GM18502 (cell line): Measurements from ENCODE around the gene NCAPD3.
"Not testable (repeated sequence)": the region's sequence is repeated elsewhere in the genome, so short reads cannot be mapped to it uniquely, and the experiment has no call there.

ENCODE experiments used
- ATAC-seq: cut with Tn5 transposase; IDR thresholded peaks from one replicate; pipeline ENCODE4 v1.9.1; 2021; ENCODE audit warnings: mild to moderate bottlenecking; ENCODE audit not compliant: unreplicated experiment, poor library complexity

NCAPD3 gene

GRCh38 chr11:134223836-134224709 is at the start of gene NCAPD3, which contains the start of gene VPS26B:
Gene NCAPD3, minus strand, starts transcription at chr11:134223967. Its CDS starts 41 bp downstream, at chr11:134223926.
Gene VPS26B, plus strand, starts transcription at chr11:134224671. Its CDS starts 452 bp downstream, at chr11:134225123.
- peak; percentile 78 for ATAC-seq

- no peak for ATAC-seq
Measured at GRCh38 chr11:134273317-134273712, 49.5 kb upstream of the NCAPD3 start.

GRCh38 chr11:134272381-134273316 is 48.9 kb upstream of the NCAPD3 start:
- no peak for ATAC-seq

- ATAC-seq: no peak
Measured at GRCh38 chr11:134271978-134272377, 48.2 kb upstream of the NCAPD3 start.

- no peak for ATAC-seq
Measured at GRCh38 chr11:134270250-134270714, 46.5 kb upstream of the NCAPD3 start.

- no peak for ATAC-seq
Measured at GRCh38 chr11:134267966-134268365, 44.2 kb upstream of the NCAPD3 start.

- ATAC-seq: no peak
Measured at GRCh38 chr11:134267461-134267860, 43.7 kb upstream of the NCAPD3 start.

- ATAC-seq: no peak
Measured at GRCh38 chr11:134266841-134267251, 43.1 kb upstream of the NCAPD3 start.

GRCh38 chr11:134266440-134266839 is 42.7 kb upstream of the NCAPD3 start:
- ATAC-seq: no peak

GRCh38 chr11:134264966-134265764 is 41.4 kb upstream of the NCAPD3 start:
- ATAC-seq: no peak

GRCh38 chr11:134261626-134262488 is 38.1 kb upstream of the NCAPD3 start:
- no peak for ATAC-seq

- no peak for ATAC-seq
Measured at GRCh38 chr11:134260983-134261382, 37.2 kb upstream of the NCAPD3 start.

- no peak for ATAC-seq
Measured at GRCh38 chr11:134260503-134260902, 36.7 kb upstream of the NCAPD3 start.

GRCh38 chr11:134258577-134258976 is 34.8 kb upstream of the NCAPD3 start:
- ATAC-seq: no peak

- ATAC-seq: no peak
Measured at GRCh38 chr11:134257101-134257500, 33.3 kb upstream of the NCAPD3 start.

GRCh38 chr11:134255184-134255561 is 31.4 kb upstream of the NCAPD3 start:
- ATAC-seq: not testable (repeated sequence)

GRCh38 chr11:134254433-134255183 is 30.8 kb upstream of the NCAPD3 start:
- ATAC-seq: no peak
